Dedifferentiated amniotic fluid mesenchymal stem cell (primary cell): ENCODE results near the gene MID1IP1.

ENCODE experiments used
- DNase-seq: peaks from one replicate; pipeline ENCODE4 v3.0.0-alpha.2; 2016; ENCODE audit errors: extremely low spot score

MID1IP1 gene, protein sequence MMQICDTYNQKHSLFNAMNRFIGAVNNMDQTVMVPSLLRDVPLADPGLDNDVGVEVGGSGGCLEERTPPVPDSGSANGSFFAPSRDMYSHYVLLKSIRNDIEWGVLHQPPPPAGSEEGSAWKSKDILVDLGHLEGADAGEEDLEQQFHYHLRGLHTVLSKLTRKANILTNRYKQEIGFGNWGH

DNA sequence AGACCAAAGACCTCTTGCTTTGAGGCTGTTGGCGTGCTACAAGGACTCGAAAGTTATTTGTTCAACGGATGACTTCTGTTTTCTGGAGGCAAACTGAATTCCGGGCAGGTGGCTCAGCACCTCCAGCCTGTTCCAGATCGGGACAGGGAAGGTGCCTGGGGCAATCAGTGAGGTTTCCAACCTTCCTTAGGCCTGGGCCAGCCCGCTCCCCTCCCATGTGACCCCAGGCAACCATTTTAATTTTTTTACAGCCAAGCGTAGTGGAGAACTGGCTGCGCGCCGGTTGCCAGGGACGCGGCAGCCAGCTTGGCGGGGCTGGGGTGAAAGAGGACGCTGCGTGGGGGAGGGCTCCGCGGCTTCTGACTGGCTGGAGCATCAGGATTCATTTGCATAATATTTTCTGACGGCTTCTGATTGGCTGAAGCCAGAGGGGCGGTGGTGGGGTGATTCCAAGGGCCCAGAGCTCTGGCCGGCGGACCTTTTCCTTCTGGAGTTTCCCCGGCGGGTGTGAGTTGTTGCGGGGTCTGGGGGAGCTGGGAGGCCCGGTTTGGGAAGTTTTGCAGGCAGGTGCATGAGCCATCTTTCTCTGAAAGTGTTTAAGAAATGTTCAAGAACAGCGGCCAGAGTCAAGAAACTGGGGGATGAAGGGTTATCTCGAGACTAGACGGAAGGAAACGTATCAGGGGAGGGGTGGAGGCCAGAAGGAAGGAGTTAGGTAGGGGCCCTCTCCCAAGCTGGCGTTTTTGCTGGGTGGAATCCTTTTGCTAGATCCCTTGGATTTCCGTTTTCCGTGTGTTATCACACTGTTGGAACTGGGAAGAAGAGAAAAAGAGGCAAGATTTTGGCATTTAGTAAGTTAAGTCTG, at the start of gene MID1IP1:
Gene MID1IP1, plus strand, starts transcription at position 479 of the 865 bp plus-strand sequence. CDS start 3,488 bp downstream, outside the sequence.
- peak; percentile 84 for DNase-seq

DNA sequence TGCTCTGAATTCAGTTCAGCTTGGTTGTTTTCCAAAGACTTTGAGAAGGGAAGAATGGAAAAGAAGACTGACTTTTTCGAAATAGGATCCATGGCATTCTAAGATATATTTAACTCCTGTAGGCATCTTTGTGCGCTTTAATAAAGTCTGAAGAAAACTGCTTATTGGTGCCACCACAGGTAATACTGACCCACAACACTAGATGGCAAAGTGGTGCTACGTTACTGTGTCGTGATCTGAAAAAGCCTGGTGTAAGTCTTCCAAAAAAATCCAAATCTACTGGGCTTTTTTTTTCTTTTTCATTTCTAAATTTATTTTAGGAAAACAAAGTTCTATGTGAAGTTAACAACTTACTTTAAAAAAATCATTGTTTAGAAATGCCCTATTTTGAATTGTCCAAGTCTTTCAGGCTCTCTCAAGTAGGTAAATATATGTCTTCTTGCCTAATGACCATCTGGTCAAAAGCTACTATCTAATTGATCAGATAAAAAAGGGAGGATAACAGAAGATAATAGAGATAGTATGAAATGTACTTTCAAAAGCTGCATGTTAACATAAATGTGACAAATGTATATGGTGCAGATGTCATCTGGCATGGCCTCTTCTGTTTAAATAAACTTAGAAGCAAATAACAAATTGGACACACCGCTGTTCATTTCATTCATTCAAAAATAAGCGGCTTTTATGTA, 47.0 kb upstream of the MID1IP1 start:
- DNase-seq, result peak; percentile 30

DNA sequence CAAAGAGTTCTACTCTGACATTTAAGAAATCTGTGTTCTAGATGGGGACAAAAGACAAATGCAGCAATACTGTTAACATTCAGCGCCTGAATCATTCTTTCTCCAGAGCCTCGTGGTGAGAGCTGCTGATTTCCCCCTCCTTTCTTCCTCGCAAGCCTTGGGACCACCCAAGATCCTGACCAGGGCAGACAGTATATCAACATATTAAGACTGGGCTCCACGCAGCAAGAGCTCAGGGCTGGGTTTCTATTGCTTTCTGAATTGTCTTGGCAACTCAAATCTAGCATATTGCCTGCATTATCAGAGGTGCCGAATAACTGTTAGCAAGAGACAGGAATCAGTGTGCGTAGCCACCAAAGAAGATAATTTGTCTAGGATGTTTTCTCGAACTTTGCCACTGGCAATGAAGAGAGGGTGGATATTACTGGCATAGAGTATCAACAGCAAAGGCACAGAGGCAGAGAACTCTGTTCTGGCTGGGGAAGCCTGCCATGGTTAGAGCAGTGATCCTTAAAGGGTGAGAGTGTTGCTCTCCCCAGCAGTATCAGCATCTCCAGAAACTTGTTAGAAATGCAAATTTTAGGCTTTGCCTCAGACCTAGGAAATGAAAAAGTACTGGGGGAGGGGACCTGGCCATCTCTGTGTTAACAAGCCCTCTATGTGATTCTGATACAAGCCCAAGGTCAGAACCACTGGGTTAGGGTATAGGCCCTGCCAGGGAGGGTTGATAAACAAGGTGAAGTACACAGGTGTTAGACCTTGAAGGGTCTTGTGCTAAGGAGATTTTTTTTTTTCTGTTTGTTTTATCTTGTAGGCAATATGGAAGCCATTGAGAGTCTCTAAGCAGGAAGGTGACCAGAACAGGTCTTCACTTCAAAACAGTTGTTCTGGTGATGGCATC, 46.2 kb upstream of the MID1IP1 start:
- no peak for DNase-seq

DNA sequence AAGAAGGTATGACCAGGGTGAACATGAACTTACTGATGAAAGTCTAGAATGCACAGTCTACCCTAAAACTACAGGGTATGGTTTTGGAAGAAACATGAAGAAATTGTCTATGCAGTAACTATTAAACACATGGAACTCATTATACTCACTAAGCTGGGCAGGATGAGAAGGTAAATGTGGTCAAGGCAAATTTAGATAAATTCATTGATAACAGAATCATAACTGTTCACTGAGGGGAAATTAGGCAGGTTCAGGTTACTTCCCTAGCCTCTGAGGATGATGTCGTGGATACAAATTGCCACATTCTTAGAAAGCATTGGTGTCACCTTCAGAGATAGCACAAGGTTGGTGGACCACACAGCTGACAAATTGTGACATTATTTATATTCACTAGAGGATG, 40.4 kb upstream of the MID1IP1 start:
- DNase-seq, result no peak

DNA sequence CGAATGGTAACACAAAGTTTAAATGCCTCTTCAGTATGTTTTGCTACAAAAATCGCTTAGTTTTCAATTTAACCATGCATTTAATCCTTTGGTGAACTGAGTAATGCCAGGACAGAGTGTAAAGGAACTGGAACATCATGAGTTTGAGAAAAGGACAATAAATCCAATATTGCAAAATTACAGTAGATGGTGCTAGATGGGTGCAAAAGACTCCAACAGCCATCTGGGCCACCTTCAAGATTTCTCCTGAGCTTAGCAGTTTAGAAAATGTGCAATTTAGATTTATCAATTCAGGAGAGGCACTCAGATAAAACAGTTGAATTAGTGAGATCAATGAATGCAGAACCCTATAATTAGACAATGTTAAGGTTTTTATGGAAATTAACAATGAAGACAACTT, 33.2 kb upstream of the MID1IP1 start:
- DNase-seq, result peak; percentile 25

DNA sequence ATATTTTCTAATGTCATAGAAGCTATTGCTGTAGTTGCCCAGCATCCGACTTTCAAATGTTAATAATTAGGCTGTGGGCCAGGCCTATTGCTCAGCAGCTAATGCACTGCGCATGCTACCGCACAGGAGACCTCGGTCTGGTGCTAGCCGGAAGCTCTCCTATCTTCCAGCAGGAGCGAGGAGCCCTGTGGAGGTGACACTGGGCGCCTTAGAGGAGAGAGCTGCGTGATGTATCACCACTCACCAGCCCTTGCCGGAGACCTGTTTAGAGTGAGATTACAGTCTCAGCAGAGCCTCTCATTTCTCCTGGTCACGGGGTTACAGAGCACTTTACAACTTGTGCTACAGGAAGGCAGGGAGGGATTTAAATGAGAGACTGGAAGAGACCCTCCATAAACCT, 31.1 kb upstream of the MID1IP1 start:
- no peak for DNase-seq

DNA sequence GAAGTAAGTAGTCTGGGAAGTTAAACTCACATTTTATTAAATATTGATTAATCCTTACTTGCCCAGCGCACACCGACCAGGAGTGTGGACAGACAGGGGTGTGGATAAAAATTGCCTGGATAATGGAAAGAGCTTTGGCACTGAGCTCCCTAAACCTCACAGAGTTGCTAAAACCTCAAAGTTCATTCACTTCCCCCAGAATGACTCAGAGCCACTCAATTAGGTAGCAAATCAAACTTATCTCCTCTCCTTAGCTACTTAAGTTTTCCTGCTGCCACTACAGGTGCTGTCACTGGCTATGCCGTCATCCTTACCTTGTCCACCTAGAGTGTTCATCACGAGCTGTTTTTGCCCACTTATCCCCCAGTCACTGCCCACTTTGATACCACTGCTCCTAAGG, 27.0 kb upstream of the MID1IP1 start:
- no peak for DNase-seq

DNA sequence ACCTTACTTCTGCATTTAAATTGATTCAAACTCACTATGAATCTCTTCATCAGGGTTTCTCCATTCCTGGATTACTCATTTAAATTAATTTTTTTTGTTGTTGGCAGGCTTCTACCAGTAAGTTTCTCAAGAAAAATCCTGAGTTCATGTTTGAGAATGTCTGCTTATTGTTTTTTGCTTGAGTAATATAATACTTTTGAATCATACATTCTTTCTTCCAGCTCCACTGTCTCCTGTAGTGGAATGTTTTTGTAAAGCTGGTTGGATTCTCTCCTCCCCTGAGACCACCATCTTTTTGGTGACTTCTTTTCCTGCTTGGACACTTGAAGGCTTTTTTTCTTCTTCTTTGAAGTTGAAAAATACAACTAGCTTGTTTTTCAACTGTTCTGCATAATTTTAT, 4.3 kb upstream of the MID1IP1 start:
- DNase-seq, result peak; percentile 28

DNA sequence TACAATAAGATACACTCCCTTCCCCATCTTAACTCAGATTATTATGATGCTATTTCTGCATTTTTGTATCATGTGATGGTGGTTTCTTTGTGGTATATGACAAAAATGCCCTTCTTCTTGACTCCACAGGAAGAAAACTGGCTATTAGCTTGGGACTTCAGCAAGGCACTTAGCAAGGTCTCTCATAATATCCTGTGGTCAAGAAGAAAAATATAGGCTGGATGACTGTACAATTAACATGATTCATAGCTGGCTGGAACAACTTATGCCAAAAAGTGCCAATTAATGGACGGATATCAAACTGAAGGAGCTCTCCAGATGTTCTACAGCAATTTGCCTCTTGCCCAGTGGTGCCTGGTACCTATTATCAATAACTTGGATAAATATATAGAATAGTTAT, 2.3 kb upstream of the MID1IP1 start:
- no peak for DNase-seq

DNA sequence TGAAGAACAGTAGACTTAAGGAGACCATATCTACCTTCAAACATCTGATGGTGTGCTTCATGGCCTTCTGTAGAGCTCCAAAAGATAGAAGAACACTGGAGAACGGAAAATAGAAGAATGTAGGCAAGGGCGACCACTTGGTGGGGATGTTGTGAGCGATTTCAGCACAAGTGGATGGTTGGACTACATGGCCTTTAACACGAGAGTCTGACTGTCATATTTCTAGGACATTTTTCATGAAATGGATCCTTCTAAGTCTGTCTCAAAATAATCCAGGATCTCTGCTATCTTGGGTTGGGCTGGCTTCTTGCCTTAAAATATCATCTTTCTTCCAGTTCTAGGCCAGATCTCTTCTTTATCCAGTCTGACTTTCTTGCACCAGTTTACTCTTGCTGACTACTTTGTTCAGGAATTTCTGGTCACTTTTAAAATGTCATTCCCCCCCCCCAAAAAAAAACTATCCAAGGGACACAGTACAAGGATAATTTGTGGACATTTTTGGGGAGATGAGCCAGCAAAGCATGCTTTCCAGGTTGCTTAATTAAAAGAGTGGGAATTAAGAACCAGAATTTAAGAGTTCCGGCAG, 1.2 kb upstream of the MID1IP1 start:
- DNase-seq, result no peak

DNA sequence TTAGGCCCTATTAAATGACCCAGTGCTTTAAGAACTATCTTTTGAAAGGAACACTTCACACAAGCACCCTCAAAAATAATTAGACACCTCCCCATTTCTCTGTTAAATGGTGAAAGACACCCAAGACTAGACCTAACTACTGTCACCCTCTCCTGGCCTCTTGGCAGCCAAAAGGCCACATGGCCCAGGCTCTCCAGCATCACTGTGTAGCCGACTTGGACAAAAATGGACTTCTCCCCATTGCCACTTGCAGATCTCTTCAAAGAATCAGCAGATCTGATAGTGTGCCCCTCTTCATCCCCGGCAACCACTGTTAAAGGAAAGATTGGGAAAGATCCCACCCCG, 2.0 kb downstream of the MID1IP1 start:
- no peak for DNase-seq

DNA sequence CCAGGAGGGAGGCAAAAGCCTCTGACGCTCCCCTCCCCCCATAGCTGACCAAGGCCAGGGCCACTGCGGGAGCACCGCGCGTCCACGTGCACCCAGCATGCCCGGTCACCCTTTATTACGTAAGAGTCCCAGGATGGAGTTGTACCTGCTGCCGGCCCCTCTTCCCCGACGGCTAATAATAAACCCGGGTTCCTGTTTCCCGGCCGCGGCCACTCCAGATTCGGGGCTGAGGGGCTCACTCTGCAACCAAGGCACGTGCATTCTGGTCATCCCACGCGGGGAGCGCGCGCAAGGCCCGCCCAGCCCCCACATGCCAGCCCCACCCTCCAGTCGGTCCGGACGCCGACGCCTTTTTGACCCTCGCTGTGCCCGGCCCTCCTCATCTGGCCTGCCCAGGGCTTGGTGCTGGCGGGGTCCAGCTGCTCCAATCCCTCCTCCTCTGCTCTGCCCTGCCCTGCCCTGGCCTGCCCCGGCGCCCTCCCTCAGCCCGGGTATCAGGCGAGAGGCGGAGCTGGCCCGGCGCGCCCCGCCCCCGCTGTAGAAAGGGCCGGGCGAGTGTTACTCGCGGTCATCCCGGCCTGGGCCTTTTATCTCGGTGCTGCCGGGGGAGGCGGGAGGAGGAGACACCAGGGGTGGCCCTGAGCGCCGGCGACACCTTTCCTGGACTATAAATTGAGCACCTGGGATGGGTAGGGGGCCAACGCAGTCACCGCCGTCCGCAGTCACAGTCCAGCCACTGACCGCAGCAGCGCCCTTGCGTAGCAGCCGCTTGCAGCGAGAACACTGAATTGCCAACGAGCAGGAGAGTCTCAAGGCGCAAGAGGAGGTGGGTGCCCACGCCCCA, 2.6 kb downstream of the MID1IP1 start:
- DNase-seq, result no peak

DNA sequence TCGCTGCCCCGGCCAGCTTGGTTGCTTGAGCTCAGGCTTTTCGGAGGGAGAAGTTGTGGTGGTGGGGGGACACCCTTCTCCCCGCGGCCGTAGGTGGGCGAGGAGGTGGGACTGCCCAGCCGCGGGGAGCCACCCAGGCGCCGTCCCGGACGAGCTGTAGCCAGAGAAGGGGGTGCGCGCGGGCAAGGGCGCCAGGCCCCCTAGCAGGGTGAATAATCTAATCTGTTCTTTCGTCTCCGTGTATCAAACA, 3.1 kb downstream of the MID1IP1 start:
- no peak for DNase-seq

DNA sequence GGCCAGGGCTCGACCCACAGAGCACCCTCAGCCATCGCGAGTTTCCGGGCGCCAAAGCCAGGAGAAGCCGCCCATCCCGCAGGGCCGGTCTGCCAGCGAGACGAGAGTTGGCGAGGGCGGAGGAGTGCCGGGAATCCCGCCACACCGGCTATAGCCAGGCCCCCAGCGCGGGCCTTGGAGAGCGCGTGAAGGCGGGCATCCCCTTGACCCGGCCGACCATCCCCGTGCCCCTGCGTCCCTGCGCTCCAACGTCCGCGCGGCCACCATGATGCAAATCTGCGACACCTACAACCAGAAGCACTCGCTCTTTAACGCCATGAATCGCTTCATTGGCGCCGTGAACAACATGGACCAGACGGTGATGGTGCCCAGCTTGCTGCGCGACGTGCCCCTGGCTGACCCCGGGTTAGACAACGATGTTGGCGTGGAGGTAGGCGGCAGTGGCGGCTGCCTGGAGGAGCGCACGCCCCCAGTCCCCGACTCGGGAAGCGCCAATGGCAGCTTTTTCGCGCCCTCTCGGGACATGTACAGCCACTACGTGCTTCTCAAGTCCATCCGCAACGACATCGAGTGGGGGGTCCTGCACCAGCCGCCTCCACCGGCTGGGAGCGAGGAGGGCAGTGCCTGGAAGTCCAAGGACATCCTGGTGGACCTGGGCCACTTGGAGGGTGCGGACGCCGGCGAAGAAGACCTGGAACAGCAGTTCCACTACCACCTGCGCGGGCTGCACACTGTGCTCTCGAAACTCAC, 3.6 kb downstream of the MID1IP1 start:
- no peak for DNase-seq

DNA sequence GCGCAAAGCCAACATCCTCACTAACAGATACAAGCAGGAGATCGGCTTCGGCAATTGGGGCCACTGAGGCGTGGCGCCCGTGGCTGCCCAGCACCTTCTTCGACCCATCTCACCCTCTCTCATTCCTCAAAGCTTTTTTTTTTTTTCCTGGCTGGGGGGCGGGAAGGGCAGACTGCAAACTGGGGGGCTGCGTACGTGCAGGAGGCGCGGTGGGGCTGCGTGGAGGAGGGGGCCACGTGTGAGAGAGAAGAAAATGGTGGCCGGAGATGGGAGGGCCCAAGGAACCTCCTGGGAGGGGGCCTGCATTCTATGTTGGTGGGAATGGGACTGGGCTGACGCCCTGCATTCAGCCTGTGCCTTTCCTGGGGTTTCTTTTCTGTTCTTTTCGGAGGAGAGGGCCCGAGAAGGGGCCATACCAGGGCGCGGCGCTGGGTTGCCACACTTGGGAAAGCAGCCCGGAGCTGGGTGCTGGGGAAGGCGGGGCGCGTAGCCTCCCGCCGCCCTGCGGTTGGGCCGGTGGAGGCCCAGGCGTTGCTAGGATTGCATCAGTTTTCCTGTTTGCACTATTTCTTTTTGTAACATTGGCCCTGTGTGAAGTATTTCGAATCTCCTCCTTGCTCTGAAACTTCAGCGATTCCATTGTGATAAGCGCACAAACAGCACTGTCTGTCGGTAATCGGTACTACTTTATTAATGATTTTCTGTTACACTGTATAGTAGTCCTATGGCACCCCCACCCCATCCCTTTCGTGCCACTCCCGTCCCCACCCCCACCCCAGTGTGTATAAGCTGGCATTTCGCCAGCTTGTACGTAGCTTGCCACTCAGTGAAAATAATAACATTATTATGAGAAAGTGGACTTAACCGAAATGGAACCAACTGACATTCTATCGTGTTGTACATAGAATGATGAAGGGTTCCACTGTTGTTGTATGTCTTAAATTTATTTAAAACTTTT, 4.5 kb downstream of the MID1IP1 start:
- peak; percentile 73 for DNase-seq

DNA sequence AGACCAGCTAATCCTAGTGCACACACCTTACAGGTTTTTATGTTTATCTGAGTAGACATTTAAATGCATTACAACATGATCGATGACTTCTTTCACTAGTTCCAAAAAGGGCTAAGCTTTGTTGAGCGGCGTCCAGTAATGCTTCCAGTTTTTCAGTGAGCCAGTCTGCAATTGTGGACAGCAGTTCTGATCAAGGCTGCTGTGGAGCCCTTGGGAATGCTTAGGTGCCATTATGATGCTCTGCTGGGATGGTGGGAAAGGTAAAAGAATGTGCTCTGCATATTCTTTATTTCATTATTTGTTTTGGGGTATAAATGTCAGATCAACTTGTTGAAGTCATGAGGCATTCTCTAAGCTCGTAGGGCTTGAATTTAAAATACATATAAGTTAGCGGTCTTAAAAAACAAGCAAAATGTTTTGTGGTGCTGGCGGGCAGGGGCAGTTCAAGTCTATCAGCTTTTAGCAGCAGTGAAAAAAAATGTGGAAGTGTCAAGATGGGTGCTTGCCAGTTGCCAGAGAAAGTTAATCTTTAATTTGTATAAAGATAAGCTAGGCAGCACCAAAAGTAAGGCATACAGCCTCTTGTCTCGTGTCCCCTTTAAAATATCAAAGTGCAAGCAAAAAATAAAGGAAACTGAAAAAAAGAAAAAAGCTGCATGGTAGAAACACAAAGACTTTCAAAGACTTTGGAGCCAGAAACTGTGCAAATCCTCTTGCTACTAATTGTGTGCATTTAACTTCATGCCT, 5.8 kb downstream of the MID1IP1 start:
- DNase-seq, result no peak

DNA sequence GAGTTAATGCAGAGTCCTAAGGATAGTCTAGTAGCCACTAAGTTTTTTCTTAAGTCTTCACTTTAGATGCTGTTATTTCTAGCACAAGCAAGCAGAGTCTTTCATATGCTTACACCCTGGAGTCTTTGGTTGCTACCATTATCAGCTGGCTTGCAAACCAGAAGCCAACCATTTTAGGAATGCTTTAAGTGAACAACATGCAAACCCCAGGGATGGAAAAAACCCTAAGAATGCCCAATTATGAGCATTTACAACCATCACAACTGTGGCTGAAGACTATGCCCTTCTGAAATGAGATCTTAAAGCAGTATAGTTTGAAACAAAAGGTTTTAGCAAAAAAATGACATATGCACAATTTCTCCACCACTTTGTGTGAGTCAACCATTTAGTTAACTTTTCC, 6.6 kb downstream of the MID1IP1 start:
- DNase-seq, result no peak

DNA sequence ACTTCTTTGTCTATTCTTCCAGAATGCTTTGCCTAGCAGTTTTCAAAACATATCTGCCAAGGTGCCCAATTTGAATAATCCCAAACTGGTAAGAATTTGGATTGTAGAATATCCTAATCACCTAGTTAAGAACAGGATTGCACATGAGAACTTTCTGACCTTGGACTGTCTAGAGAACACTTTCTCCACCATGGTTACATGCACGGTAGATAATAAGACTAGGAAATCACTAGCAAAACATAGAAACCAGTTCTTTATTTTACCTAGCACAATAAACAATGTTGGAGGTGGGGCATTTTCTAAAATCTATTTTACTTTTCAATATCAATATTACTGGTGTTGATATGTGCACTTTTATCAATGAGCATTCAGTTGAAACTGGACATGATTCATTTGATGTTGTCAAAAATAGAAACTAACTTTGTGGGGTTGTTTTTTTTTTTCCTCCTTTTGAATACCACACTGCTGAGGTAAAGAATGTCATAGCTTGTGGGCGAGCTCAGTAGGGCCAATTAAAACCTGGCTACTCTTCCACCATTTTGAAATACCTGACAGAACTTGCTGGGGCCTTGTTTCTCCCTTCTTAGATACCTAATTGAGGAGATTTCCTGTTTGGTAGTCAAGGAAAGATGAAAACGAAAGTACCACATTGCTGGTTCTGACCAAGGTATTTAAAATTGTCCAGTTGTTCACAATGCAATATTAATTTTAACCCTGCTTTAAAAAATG, 10.4 kb downstream of the MID1IP1 start:
- DNase-seq, result no peak
